Measurements from ENCODE around the gene KRTAP16-1. TPM values are rescaled to one million over a fixed set of nuclear protein-coding genes. Genes with fewer than 3 reads are reported as not detected.

Gene KRTAP16-1
- total RNA-seq, 2 donors from 2014 or later: not detected

DNA sequence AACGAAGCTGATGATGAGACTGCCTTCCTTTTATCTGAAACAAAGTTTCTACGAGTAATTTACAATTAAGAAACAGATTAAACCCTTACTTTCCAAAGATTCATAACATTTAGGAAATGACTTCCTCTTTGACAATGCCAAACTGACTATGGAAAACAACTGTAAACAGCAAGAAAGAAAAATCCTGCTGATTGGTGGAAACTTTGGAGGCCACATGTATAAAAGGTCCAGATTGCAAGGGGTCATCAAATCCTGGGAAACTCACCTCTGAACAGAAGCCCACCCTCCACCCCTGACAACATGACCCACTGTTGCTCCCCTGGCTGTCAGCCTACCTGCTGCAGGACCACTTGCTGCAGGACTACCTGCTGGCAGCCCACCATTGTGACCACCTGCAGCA is 44.0 kb downstream of the KRTAP16-1 start, which contains the start of gene KRTAP9-6:
TSS of gene KRTAP9-6 (plus strand) at position 301 of the 400 bp plus-strand sequence. CDS start at position 301, 0 bp downstream.
- DNase-seq (ENCODE audit: low spot score): no peak
- intact Hi-C loops (cut with DNase I): no loop called here

DNA sequence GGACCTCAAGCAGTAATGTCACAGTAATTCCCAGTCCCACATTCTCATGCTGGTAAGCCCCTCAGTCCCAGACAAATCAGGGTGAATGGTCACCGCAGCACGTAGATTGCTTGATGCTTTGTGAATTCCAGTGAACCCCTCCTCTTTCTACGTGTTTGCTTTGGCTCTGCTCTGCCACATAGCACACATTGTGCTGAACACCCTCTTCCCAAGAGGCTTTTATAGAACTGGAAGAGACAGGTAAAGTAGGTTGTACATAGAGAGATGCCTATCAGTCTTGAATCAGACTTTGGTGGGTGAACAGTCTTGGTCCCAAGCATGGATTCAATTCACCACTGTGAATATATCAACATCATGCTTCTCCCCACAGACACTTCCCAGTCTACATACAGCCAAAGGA is 44.5 kb downstream of the KRTAP16-1 start:
- intact Hi-C loops (cut with DNase I): no loop called here

DNA sequence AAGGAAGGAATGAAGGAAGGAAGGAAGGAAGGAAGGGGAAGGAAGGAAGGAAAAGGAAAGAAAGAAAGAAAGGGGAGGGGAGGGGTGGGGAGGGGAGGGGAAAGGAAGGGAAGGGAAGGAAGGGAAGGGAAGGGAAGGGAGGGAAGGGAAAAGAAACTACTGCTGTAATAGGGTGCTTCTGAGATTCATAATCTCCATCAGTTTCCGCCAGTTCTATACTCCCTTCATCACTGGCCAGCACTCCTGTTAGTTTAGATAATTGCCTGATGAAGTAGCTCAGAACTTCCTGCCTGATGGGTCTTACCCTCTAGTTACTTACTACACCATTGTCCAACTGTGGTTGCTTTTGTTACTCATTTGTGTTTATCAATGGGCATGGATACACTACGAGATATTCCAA is 45.9 kb downstream of the KRTAP16-1 start:
- intact Hi-C loops (cut with DNase I): no loop called here
- DNase-seq (ENCODE audit: low spot score): no peak

More for the DNA sequence above, 44.5 kb downstream of the KRTAP16-1 start:
- no peak for DNase-seq (ENCODE audit: low spot score)

DNA sequence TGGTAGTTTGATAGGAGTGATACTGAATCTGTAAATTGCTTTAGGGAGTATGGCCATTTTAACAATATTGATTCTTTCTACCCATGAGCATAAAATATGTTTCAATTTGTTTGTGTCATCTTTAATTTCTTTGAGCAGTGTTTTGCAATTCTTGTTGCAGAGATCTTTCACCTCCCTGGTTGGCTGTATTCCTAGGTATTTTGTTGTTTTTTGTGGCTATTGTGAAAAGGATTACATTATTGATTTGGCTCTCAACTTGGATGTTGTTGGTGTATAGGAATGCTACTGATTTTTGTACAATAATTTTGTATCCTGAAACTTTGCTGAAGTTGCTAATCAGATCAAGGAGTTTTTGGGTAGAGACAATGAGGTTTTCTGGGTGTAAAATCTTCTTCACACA is 50.7 kb downstream of the KRTAP16-1 start:
- intact Hi-C loops (cut with DNase I): no loop called here

More for the DNA sequence above, 50.7 kb downstream of the KRTAP16-1 start:
- DNase-seq (ENCODE audit: low spot score): no peak

Other genes with a start within 250 kb of the KRTAP16-1 start
- not detected for gene KRTAP2-3, start 249.2 kb downstream of the KRTAP16-1 start, total RNA-seq
- not detected for gene KRTAP2-4, start 243.4 kb downstream of the KRTAP16-1 start, total RNA-seq
- gene KRTAP4-7, start 225.2 kb downstream of the KRTAP16-1 start, total RNA-seq: not detected
- gene KRTAP4-8, start 211.2 kb downstream of the KRTAP16-1 start, total RNA-seq: not detected
- gene KRTAP4-16, start 207.1 kb downstream of the KRTAP16-1 start, total RNA-seq: not detected
- not detected for gene KRTAP4-9, start 203.9 kb downstream of the KRTAP16-1 start, total RNA-seq
- gene KRTAP4-11, start 190.9 kb downstream of the KRTAP16-1 start, total RNA-seq: not detected
- gene KRTAP4-12, start 185.1 kb downstream of the KRTAP16-1 start, total RNA-seq: not detected
- not detected for gene KRTAP4-6, start 168.8 kb downstream of the KRTAP16-1 start, total RNA-seq
- not detected for gene KRTAP4-5, start 159.5 kb downstream of the KRTAP16-1 start, total RNA-seq
- gene KRTAP4-4, start 148.6 kb downstream of the KRTAP16-1 start, total RNA-seq: not detected
- gene KRTAP4-3, start 141.1 kb downstream of the KRTAP16-1 start, total RNA-seq: not detected
- not detected for gene KRTAP4-2, start 131.1 kb downstream of the KRTAP16-1 start, total RNA-seq
- not detected for gene KRTAP4-1, start 124.4 kb downstream of the KRTAP16-1 start, total RNA-seq
- not detected for gene KRTAP9-1, start 119.4 kb downstream of the KRTAP16-1 start, total RNA-seq
- gene KRTAP9-2, start 82.7 kb downstream of the KRTAP16-1 start, total RNA-seq: not detected
- not detected for gene KRTAP9-3, start 76.9 kb downstream of the KRTAP16-1 start, total RNA-seq
- gene KRTAP9-8, start 71.3 kb downstream of the KRTAP16-1 start, total RNA-seq: not detected
- gene KRTAP9-4, start 59.6 kb downstream of the KRTAP16-1 start, total RNA-seq: not detected
- gene KRTAP9-9, start 53.9 kb downstream of the KRTAP16-1 start, total RNA-seq: not detected
- not detected for gene KRTAP9-6, start 43.9 kb downstream of the KRTAP16-1 start, total RNA-seq
- not detected for gene KRTAP9-7, start 33.6 kb downstream of the KRTAP16-1 start, total RNA-seq
- gene KRTAP29-1, start 6.5 kb downstream of the KRTAP16-1 start, total RNA-seq: not detected
- not detected for gene KRTAP17-1, start 6.4 kb upstream of the KRTAP16-1 start, total RNA-seq
- not detected for gene KRT33A, start 41.5 kb upstream of the KRTAP16-1 start, total RNA-seq
- gene KRT33B, start 60.5 kb upstream of the KRTAP16-1 start, total RNA-seq: not detected
- not detected for gene KRT34, start 73.0 kb upstream of the KRTAP16-1 start, total RNA-seq
- gene KRT31, start 88.3 kb upstream of the KRTAP16-1 start, total RNA-seq: not detected
- not detected for gene KRT37, start 115.3 kb upstream of the KRTAP16-1 start, total RNA-seq
- not detected for gene KRT38, start 131.7 kb upstream of the KRTAP16-1 start, total RNA-seq
- under 1 TPM in 1 of 2 donors, not detected in 1; 0.23 TPM for gene KRT32, start 158.1 kb upstream of the KRTAP16-1 start, total RNA-seq
- gene KRT35, start 171.8 kb upstream of the KRTAP16-1 start, total RNA-seq: not detected
- gene KRT36, start 180.6 kb upstream of the KRTAP16-1 start, total RNA-seq: not detected
- gene KRT13, start 196.3 kb upstream of the KRTAP16-1 start, total RNA-seq: not detected
- gene KRT15, start 209.6 kb upstream of the KRTAP16-1 start, total RNA-seq: not detected
- gene KRT19, start 219.0 kb upstream of the KRTAP16-1 start, total RNA-seq: 1 to 10 TPM; 1.6 to 3.6 TPM

Data from posterior vena cava (tissue), 2 donors.